ENCODE measurements around the gene KLHL21.
A peak's percentile ranks its signal among the peaks of the same experiment; 100 is the strongest.

The KLHL21 gene

GRCh38 chr1:6584126-6585080, 18.3 kb downstream of the KLHL21 start:
- TF ChIP-seq MAX (IDR thresholded peaks at IDR 0.05) (no peak), CEBPB (IDR thresholded peaks at IDR 0.05) (no peak), EGR1 (IDR thresholded peaks at IDR 0.05) (no peak), YY1 (IDR thresholded peaks at IDR 0.05; ENCODE audit: low read depth) (no peak), TCF12 (IDR thresholded peaks at IDR 0.05; ENCODE audit: low read depth) (no peak), NFIC (IDR thresholded peaks at IDR 0.05) (no peak), TAF1 (IDR thresholded peaks at IDR 0.05; ENCODE audit: low read depth) (no peak), FOXM1 (IDR thresholded peaks at IDR 0.05; ENCODE audit: borderline replicate concordance, low read depth) (no peak), RAD21 (IDR thresholded peaks at IDR 0.05; ENCODE audit: low read depth) (no peak), REST (IDR thresholded peaks at IDR 0.05; ENCODE audit: low read depth) (no peak), USF1 (IDR thresholded peaks at IDR 0.05) (no peak), TEAD4 (IDR thresholded peaks at IDR 0.05) (no peak), EP300 (IDR thresholded peaks at IDR 0.05; ENCODE audit: borderline replicate concordance) (no peak), ZBTB7A (IDR thresholded peaks at IDR 0.05; ENCODE audit: low read depth) (no peak), CREB1 (IDR thresholded peaks at IDR 0.05; ENCODE audit: low read depth) (no peak)

- no peak for TF ChIP-seq TEAD4 (IDR thresholded peaks at IDR 0.05)
These were observed 20.3 kb downstream of the KLHL21 start for GRCh38 chr1:6582370-6582769.

- TF ChIP-seq EP300 (IDR thresholded peaks at IDR 0.05; ENCODE audit: borderline replicate concordance) (no peak), NFIC (IDR thresholded peaks at IDR 0.05) (no peak), ZBTB7A (IDR thresholded peaks at IDR 0.05; ENCODE audit: low read depth) (no peak), YY1 (IDR thresholded peaks at IDR 0.05; ENCODE audit: low read depth) (no peak)
These were observed 20.9 kb downstream of the KLHL21 start for GRCh38 chr1:6581561-6582305.

- TF ChIP-seq EGR1 (IDR thresholded peaks at IDR 0.05) (no peak), NFIC (IDR thresholded peaks at IDR 0.05) (no peak), FOXM1 (IDR thresholded peaks at IDR 0.05; ENCODE audit: borderline replicate concordance, low read depth) (no peak), CEBPB (IDR thresholded peaks at IDR 0.05) (no peak), MAX (IDR thresholded peaks at IDR 0.05) (no peak), CREB1 (IDR thresholded peaks at IDR 0.05; ENCODE audit: low read depth) (no peak), TCF12 (IDR thresholded peaks at IDR 0.05; ENCODE audit: low read depth) (no peak), TAF1 (IDR thresholded peaks at IDR 0.05; ENCODE audit: low read depth) (no peak), YY1 (IDR thresholded peaks at IDR 0.05; ENCODE audit: low read depth) (no peak), USF1 (IDR thresholded peaks at IDR 0.05) (no peak), REST (IDR thresholded peaks at IDR 0.05; ENCODE audit: low read depth) (no peak; the same call in 1 of the 2 replicates), TEAD4 (IDR thresholded peaks at IDR 0.05) (no peak)
These were observed 21.9 kb downstream of the KLHL21 start for GRCh38 chr1:6580593-6581409.

GRCh38 chr1:6580119-6580592, 22.5 kb downstream of the KLHL21 start:
- TF ChIP-seq TCF12 (IDR thresholded peaks at IDR 0.05; ENCODE audit: low read depth) (0 out of 2 replicates have a peak, but pooled peaks have one; percentile 41), FOXM1 (IDR thresholded peaks at IDR 0.05; ENCODE audit: borderline replicate concordance, low read depth) (no peak), YY1 (IDR thresholded peaks at IDR 0.05; ENCODE audit: low read depth) (peak; percentile 52; the same call in 1 of the 2 replicates)
